LNCAP (cell line): ENCODE data around the gene PPP1R2C.

Experiments
- CTCF ChIP-seq: fragments of 450-650 bp; IDR thresholded peaks from 2 replicates; pipeline ENCODE4 v1.5.1; 2017; ENCODE audit warnings: mild to moderate bottlenecking

PPP1R2C gene

GRCh38 chrX:42748067-42748850, 29.7 kb downstream of the PPP1R2C start:
- no peak for TF ChIP-seq CTCF

- no peak for TF ChIP-seq CTCF
Observed at GRCh38 chrX:42746606-42747005, 31.4 kb downstream of the PPP1R2C start.

GRCh38 chrX:42740456-42740855, 37.5 kb downstream of the PPP1R2C start:
- no peak for TF ChIP-seq CTCF

- TF ChIP-seq CTCF: no peak
Observed at GRCh38 chrX:42739741-42740140, 38.2 kb downstream of the PPP1R2C start.

GRCh38 chrX:42739258-42739657, 38.7 kb downstream of the PPP1R2C start:
- TF ChIP-seq CTCF: no peak

GRCh38 chrX:42738552-42738951, 39.4 kb downstream of the PPP1R2C start:
- TF ChIP-seq CTCF: no peak

GRCh38 chrX:42735250-42735649, 42.7 kb downstream of the PPP1R2C start:
- no peak for TF ChIP-seq CTCF

GRCh38 chrX:42732506-42732905, 45.5 kb downstream of the PPP1R2C start:
- no peak for TF ChIP-seq CTCF
